OCI-LY1 (cell line): ENCODE measurements around the gene GNG4.

Experiments used
- CTCF ChIP-seq: fragments of 200-600 bp; sonication (generic), shearing (Covaris generic); IDR thresholded peaks from 2 replicates; pipeline ENCODE4 v1.5.1; 2017; ENCODE audit warnings: mild to moderate bottlenecking, antibody characterized with exemption, low read length, moderate library complexity, mixed read lengths
- EZH2 ChIP-seq: fragments of 200-600 bp; sonication (generic), shearing (Covaris generic); IDR thresholded peaks from 2 replicates; pipeline ENCODE4 v1.8.0; 2017; ENCODE audit warnings: borderline replicate concordance, mixed run types, mild to moderate bottlenecking, antibody characterized with exemption, low read length, moderate library complexity, mixed read lengths

GRCh38 chr1:235648407-235648907 is 1.1 kb downstream of the GNG4 start:
- TF ChIP-seq EZH2: no peak
- no peak for TF ChIP-seq CTCF
